Measurements from ENCODE around the gene AMPD3.
"Not testable (repeated sequence)": the region's sequence is repeated elsewhere in the genome, so short reads cannot be mapped to it uniquely, and the experiment has no call there.

The AMPD3 gene

DNA sequence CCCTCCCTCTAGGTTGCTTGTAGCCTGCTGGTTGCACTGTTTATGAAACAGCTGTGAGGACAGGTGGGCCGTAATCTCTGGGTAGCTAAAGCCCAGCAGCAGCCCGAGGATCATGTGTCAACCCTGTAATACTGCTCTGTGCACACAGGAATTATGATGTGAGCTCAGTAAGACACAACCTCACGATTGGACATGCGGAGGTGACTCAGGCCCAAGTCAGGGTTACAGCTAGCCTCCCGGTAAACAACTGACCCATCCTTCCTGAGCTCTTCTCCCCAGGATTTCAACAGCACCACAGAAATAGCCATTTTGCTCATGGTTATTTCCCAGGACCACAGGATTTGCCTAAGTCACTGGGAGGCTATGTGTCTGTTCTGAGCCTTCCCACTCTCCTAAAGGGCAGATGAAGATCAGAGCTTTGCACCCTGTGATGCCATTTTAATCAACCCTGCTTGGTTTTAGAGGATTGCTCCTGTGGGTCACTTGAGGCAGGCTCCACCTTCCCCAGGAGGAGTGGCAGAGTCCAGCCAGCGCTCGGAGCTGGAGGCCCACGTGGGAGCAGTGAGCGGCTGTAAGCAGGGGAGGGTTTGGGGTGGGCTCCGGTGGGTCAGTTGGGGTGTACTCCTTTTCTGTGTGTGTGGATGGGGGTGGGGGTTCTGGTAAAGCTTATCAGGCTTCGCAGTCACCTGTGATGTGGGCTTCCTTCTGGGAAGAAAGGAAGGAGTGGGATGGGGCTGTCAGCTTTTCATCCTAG is at the start of gene AMPD3:
Gene AMPD3, plus strand, starts transcription at position 387 of the 754 bp plus-strand sequence. CDS start 6,256 bp downstream, outside the sequence.
- no peak for DNase-seq

DNA sequence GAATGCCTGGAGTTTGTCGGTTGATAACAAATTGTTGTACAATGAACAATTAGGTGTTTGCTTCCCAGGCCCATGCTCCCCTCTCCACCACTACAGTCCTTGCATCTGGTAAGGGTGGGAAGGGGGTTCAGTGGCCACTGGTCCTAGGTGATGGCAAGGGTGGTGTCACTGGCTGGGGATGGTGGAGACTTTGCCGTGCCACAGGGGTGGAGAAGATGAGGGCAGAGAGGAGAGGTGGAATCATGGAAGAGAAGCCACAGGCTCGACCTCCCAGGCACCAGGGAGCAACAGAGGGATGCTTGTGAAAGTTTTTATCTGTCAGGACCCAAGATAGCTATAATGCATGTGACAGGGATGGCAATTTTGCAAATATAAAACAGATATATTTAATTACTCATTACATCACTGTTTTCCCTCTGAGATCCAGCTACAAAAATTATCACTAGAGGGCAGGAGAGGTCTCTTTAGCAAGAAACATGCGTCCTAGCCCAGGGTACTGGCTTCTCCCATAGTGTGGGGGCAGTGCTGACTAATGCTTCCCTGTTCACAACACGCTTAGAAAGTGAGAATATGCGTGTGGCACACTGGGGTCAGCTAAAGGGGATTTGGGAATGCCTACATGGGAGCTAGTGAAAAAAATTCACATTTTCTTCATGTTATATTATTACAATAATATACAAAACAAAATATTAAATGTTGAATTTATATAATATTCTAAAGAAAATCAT is 49.0 kb upstream of the AMPD3 start:
- peak; percentile 15 for DNase-seq

GRCh38 chr11:10407055-10407454 is 48.0 kb upstream of the AMPD3 start:
- no peak for DNase-seq

DNA sequence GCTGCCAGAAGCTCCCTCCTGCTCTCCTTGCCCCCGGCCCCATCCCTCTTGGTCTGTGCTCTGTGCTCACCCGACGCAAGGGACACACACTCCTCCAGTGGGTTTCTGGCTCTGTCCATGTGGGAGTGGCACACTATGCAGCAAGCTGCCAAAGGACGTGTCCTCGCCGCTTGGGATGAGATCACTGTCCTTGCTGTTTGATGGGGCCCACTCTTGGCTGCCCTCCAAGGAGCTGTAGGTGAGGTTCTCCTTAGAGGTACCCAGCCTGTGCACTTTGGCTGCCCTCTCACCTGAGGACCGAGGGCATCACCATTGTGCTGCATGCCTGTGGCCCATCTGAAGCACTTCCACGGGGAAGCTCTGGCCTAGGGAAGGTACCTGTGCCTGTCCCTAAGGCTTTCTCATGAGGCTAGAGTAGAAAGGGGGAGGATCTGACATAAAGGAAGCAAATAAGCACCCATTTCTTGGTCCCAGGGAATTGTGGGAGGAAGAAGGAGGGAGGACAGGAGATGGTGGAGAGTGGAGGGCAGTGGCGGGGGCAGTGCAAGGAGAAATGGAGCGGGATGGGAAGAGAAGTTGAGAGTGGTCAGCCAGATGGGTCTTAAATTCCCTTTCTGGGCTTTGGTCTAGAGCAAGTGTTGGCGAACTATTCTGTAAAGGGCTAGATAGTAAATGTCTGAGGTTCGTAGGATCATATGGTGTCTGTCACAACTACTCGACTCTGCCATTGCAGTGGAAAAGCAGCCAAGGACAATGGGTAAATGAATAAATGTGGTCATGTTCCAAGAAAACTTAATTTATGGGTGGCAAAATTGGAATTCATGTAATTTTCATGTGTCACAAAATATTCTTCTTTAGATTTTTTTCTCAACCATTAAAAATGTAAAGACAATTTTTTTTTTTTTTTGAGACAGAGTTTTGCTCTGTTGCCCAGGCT is 47.0 kb upstream of the AMPD3 start:
- DNase-seq = no peak

DNA sequence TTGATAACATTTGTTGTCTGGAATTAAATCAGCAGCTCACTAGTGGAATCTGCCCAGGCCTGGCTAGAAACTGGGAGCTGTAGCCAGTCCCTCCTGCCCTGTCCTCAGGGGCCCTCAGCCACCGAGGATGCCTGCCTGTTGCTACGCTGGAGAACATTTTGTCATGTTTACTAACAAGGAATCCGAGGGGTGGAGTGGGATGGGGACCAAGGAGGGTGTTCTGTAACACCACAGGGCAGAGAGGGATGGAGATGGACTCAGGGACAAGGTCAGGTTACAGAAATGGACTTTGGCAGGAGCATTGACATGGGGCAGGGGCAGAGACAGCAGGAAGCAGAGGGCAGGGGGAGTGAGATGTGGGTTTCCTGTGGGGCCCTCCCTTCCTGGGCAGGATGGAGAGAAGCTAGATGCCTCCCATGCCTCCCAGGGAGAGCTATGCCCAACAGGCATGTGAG is 45.8 kb upstream of the AMPD3 start:
- no peak for DNase-seq

DNA sequence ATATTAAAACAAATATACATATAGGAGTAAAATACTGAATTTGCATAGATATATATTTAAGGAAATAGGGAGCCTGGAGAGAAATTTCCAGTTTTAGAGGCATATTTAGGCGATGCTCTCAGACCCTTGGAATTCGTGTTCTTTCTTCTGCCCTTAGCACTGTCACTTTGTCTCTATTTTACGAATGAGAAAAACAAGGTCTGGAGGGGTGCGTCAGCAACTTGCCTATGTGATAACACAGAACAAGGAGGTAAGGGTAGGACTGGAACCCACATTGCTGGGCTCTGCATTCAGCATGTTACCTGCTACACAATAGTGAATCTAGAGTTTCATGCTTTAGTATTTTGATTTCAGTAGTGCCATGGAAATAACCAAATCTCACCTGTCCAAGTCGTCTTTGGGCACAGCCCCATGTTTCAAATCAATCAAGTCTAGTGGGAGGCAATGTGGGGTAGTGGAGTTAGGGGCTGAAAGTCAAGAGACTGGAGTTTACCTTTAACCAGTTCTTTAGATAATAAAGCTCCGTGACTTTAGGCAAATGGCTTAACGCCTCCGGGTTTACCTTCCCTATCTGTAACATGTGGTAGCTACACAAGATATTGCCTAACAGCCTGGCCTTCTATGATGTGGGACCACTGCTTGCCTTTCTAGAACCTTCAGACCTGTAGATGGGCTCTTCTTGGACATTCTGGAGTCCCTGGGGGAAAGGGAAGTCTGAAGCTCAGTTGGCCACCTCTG is 44.8 kb upstream of the AMPD3 start:
- no peak for DNase-seq

DNA sequence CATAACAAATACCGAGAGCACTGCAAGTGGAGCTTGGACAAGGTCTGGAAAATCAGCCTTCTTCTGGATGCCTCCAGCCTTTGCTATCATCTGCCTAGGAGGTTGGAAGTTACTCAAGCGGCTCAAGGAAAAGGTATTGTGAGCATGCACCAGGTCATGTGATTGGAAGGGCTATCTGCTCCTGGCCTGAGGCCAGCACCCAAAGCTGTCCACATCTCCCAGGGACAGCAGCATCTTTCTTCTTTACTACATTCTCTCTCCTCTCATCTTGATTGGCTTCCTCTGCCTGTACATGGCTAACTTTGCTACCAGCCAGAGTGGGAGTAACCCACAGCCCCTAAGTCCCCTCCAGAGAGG is 44.2 kb upstream of the AMPD3 start:
- no peak for DNase-seq

DNA sequence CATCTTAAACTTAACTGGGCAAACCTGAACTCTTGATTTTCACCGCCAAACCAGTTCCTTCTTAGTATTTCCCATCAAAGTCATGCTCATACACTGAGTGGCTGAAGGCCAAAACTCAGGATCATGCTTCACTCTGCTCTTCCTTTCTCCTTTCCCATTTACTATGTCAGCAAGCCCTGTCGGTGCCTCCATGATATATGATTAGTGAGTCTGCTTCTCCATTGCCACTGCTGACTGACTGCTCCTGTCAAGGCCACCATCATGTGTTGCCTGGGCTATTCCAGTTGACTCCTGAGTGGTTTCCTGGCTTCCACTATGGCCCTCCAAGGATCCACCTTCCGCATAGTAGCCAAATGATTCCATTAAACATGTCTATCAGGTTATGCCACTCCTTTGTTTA is 42.8 kb upstream of the AMPD3 start:
- no peak for DNase-seq

DNA sequence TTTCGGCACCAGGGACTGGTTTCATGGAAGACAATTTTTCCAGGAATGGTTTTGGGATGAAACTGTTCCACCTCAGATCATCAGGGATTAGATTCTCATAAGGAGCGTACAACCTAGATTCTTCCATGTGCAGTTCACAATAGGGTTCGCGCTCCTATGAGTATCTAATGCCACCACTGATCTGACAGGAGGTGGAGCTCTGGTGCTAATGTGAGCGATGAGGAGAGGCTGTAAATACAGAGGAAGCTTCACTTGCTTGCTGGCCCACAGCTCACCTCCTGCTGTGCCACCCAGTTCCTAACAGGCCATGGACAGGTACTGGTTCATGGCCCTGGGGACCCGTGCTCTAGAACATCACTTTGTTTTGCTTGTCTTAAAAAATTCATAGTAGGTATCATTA is 41.8 kb upstream of the AMPD3 start:
- DNase-seq = peak; percentile 34

DNA sequence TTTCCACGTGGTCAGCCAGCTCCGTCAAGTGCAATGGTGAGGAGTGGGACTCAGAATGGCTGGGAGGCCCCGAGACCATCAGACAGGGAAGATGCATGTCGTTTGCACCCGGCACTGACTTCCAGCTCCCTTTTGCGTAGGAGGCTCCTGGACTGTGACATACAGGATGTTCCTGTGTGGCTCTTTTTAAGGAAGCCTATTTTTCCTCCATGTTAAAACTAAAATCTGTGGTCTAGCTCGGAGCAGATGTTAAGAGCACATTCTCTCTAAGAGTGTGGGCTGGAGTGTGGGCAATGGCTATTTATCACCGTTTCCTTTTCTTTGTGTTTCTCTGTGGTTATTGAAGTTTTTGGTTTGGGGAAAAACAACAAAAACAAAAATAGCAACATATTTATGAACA is 40.9 kb upstream of the AMPD3 start:
- DNase-seq = no peak

DNA sequence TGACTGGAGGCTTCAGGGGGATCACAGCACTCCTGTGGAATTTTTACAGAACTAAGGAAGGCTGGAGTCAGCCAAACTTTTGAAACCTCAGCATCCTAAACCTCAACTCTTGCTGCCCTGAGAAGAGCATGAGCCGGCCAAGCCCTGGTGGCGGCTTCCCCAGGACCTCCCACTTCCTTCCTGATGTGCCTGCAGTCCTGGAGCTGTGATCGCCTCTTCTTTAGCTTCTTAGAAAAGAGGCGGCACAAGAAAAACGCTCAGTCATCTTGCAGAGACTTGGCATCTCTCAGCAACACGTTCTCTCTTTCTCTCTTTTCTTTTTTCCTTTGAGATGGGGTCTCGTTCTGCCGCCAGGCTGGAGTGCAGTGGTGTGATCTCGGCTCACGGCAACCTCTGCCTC is 40.4 kb upstream of the AMPD3 start:
- no peak for DNase-seq

- DNase-seq = no peak
Observed at GRCh38 chr11:10415817-10416392, 39.2 kb upstream of the AMPD3 start.

DNA sequence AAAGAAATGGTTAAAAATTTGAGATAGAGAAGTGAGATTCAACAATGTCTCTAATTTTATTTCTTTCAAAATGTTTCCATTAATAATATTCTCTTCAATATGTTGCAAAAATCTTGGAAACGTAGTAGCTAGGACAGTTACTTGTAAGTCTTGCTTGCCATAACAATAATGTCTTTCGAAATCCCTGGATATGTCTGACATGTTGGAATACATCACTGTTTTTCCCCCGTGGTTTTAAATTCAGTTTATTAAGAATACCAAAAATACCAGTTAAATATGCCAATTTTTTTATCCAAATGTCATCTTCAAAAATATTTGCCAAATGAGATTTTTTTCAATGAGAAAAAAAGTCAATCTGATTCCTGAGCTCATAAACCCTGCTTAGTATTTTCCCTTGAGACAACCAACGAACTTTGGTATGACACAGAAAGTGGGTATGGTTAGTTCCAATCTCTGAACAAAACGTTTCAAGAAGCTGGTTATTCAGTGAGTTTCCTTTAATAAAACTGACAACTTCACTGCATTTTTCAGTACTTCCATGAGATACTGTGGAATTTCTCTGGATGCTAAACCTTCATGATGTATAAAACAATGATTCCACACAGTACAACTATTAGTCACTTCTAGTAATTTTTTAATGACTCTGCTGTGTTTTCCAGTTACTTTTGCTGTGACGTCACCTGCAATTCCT is 36.7 kb upstream of the AMPD3 start:
- DNase-seq = no peak

- no peak for DNase-seq
Observed at GRCh38 chr11:10418950-10419310, 36.1 kb upstream of the AMPD3 start.

DNA sequence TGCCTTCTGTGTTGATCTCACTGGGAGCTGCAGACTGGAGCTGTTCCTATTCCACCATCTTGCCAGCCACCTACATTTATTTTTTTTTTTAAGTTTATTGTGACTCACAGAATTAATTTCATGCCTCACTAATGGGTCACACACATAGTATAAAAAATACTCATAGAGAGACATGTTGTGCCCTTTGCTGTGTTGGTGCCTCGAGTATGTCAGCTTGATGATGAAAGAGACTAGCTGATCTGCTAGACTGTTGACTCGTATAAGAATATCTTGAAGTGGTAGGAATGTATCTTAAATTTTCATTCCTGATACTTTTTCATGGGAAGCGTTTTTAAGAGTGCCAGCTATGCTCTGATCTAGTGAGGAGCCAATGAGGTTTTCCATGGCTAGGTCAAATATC is 28.6 kb upstream of the AMPD3 start:
- DNase-seq = no peak

DNA sequence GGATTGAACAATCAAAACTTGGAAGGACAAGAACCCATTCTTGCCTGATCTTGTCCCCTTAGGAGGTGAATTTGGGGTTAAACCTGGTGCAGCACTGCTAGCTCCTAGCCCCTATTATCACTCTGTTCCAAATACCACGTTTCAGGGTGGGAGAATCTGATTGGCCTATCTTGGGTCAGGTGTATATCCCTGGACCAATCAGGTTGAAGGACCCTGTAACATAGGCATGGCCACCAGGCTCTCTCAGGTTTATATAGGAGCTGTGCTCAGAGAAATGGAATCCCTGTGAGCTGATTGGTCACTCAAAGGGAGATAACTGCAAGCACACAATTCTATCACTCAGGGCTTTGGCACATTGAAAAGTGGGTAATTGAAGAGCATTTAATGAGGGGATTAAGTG is 26.6 kb upstream of the AMPD3 start:
- DNase-seq = no peak

DNA sequence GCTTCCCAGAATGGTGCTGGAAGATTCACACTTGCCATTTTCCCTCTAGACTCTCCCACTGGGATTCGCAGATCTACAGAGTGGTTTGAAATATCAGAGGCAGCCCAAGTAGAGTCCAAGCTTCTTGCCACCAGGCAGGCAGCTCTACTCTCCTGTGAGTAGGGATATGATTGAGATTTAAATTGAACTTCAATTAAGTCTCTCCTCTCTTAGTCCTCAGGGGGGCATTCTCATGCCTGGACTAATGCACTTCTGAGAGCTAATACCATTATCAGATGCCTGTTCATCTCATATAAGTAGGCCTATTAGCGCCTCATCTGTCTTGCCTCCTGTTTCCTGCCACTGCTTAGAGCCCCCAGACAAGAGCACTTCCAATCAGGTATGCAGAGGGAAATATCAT is 25.5 kb upstream of the AMPD3 start:
- no peak for DNase-seq

- no peak for DNase-seq
Observed at GRCh38 chr11:10432493-10432892, 22.6 kb upstream of the AMPD3 start.

- DNase-seq = no peak
Observed at GRCh38 chr11:10432971-10433370, 22.1 kb upstream of the AMPD3 start.

GRCh38 chr11:10436224-10436623 is 18.8 kb upstream of the AMPD3 start:
- DNase-seq = no peak

- not testable (repeated sequence) for DNase-seq
Observed at GRCh38 chr11:10436683-10437082, 18.4 kb upstream of the AMPD3 start.

DNA sequence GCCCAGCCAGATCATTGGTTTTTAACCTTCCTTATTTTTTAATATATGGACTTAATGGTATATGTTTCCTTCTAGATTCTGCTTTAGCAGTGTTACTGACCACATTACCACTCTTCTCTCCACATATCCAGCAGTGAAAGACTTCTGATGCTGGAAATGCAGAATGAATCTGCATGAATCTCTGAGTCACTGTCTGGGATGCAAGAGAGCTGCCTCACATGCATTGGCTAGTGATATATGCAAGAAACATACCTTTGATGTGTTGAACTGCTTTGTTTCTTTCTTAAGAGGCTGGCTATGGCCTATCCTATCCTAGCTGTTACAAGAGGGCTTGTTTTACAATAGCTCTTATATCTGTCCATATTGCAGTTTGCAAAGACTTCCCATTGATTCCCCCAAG is 16.6 kb upstream of the AMPD3 start:
- no peak for DNase-seq

All from activated CD4-positive, alpha-beta T cell treated with anti-CD3 and anti-CD28 coated beads, Interleukin-2, amount 50 U/mL, for 1 hour (primary cell).